GM10266 (cell line): ENCODE data around the gene NEURL1.

Source experiments
- DNase-seq: peaks from one replicate; pipeline ENCODE4 v3.0.0; 2012; ENCODE audit errors: extremely low spot score
- CTCF ChIP-seq: IDR thresholded peaks from 2 replicates; pipeline ENCODE4 v1.5.1; 2012; ENCODE audit warnings: mild to moderate bottlenecking, low read depth; ENCODE audit not compliant: control insufficient read depth, insufficient read depth; ENCODE audit errors: missing control alignments

Gene NEURL1

GRCh38 chr10:103584216-103585010 is 90.9 kb downstream of the NEURL1 start:
- peak; percentile 64 for DNase-seq
- TF ChIP-seq CTCF = no peak

GRCh38 chr10:103585011-103585405 is 91.5 kb downstream of the NEURL1 start:
- DNase-seq = no peak
- no peak for TF ChIP-seq CTCF

GRCh38 chr10:103587073-103587472 is 93.6 kb downstream of the NEURL1 start:
- no peak for DNase-seq
- no peak for TF ChIP-seq CTCF

GRCh38 chr10:103589074-103589630 is 95.6 kb downstream of the NEURL1 start:
- no peak for TF ChIP-seq CTCF
- DNase-seq = no peak

GRCh38 chr10:103590060-103590459 is 96.6 kb downstream of the NEURL1 start:
- TF ChIP-seq CTCF = no peak
- no peak for DNase-seq

GRCh38 chr10:103590744-103591291 is 97.3 kb downstream of the NEURL1 start:
- TF ChIP-seq CTCF = no peak
- no peak for DNase-seq
